Gastroesophageal sphincter (tissue), 3 donors: ENCODE data around the gene NTRK1.

Source experiments
- EP300 ChIP-seq: sonication (generic); formaldehyde crosslinking; IDR thresholded peaks from one replicate; pipeline ENCODE4 v1.6.1; 2017; ENCODE audit warnings: antibody characterized with exemption, mild to moderate bottlenecking
- TF ChIP-seq, protein P1 (sequence below), 4 experiments: fragments of 200-600 bp in 2 of 4; fragments of 450-650 bp in 2 of 4; sonication (generic) in 1 of 4; IDR thresholded peaks; one replicate each; pipeline ENCODE4 v1.5.1; 2017 to 2019; ENCODE audit warnings: antibody characterized with exemption in 4 of 4, mild to moderate bottlenecking in 2 of 4, moderate library complexity in 2 of 4

DNA sequence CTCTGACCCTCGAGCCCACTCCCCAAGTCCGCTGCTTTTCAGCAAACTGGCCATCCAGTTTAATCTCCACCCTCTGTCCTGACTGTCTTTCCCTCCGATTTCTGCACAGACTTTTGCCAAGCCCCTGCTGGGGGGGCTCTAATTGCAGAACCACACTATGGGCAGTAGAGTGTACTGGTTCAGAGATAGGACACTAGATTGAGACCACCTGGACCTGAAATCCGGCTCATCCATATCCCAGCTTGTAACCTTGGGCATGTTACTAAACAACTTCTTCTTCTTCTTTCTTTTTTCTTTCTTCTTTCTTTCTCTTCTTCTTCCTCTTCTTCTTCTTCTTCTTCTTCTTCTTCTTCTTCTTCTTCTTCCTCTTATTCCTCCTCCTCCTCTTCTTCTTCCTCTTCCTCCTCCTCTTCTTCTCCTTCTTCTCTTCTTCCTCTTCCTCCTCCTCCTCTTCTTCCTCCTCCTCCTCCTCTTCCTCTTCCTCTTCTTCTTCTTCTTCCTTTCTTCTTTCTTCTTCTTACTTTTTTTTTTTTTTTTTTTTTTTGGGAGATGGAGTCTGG, 67.5 kb downstream of the NTRK1 start:
- TF ChIP-seq, protein P1, sequence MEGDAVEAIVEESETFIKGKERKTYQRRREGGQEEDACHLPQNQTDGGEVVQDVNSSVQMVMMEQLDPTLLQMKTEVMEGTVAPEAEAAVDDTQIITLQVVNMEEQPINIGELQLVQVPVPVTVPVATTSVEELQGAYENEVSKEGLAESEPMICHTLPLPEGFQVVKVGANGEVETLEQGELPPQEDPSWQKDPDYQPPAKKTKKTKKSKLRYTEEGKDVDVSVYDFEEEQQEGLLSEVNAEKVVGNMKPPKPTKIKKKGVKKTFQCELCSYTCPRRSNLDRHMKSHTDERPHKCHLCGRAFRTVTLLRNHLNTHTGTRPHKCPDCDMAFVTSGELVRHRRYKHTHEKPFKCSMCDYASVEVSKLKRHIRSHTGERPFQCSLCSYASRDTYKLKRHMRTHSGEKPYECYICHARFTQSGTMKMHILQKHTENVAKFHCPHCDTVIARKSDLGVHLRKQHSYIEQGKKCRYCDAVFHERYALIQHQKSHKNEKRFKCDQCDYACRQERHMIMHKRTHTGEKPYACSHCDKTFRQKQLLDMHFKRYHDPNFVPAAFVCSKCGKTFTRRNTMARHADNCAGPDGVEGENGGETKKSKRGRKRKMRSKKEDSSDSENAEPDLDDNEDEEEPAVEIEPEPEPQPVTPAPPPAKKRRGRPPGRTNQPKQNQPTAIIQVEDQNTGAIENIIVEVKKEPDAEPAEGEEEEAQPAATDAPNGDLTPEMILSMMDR (IDR thresholded peaks at IDR 0.05): no peak
- TF ChIP-seq EP300: no peak
